ENCODE data around the gene ARL3. TPM values are rescaled to one million over a fixed set of nuclear protein-coding genes. Genes with fewer than 3 reads are reported as not detected.

ARL3 gene
- total RNA-seq, 4 donors from 2014 or later = 3.4 to 6.0 (median 3.8) TPM

GRCh38 chr10:102712843-102713538, 1.2 kb downstream of the ARL3 start:
- H3K36me3 ChIP-seq = no peaks in the 10 kb centered on the region
- peaks cover 11% of the 10 kb centered on the region for H3K4me1 ChIP-seq
- no peak for DNase-seq (ENCODE audit: low spot score in 2 of 2)
- 9% methylated on average over 8 of the region's 8 CpGs for WGBS
- peak overlapping the region; percentile 88 for H3K4me3 ChIP-seq
- peak overlapping the region; percentile 84 for H3K27ac ChIP-seq
- H3K27me3 ChIP-seq = no peaks in the 10 kb centered on the region
- no peaks in the 10 kb centered on the region for H3K9me3 ChIP-seq
- no peak for TF ChIP-seq POLR2A (IDR thresholded peaks at IDR 0.05)
- TF ChIP-seq POLR2AphosphoS5 (IDR thresholded peaks at IDR 0.05) = no peak
- TF ChIP-seq CTCF (IDR thresholded peaks at IDR 0.05) = no peak
- TF ChIP-seq EP300 (IDR thresholded peaks at IDR 0.05) = no peak

- Histone ChIP-seq H3K4me3 (no peak overlapping the region), H3K27ac (no peak overlapping the region), H3K27me3 (no peaks in the 10 kb centered on the region), H3K9me3 (no peaks in the 10 kb centered on the region), H3K36me3 (no peaks in the 10 kb centered on the region), H3K4me1 (peaks cover 16% of the 10 kb centered on the region)
- 75% methylated on average over 4 of the region's 4 CpGs for WGBS
- DNase-seq (ENCODE audit: low spot score in 2 of 2) = no peak
- TF ChIP-seq POLR2AphosphoS5 (IDR thresholded peaks at IDR 0.05) (no peak), POLR2A (IDR thresholded peaks at IDR 0.05) (no peak), EP300 (IDR thresholded peaks at IDR 0.05) (no peak), CTCF (IDR thresholded peaks at IDR 0.05) (no peak)
Observed at GRCh38 chr10:102712089-102712488, 2.1 kb downstream of the ARL3 start.

- H3K27ac ChIP-seq = no peak overlapping the region
- no peak for TF ChIP-seq POLR2AphosphoS5 (IDR thresholded peaks at IDR 0.05)
- TF ChIP-seq EP300 (IDR thresholded peaks at IDR 0.05) = no peak
- no peak for TF ChIP-seq CTCF (IDR thresholded peaks at IDR 0.05)
- TF ChIP-seq POLR2A (IDR thresholded peaks at IDR 0.05) = no peak
- H3K4me1 ChIP-seq = peaks cover 20% of the 10 kb centered on the region
- H3K36me3 ChIP-seq = no peaks in the 10 kb centered on the region
- H3K27me3 ChIP-seq = no peaks in the 10 kb centered on the region
- H3K4me3 ChIP-seq = no peak overlapping the region
- no peaks in the 10 kb centered on the region for H3K9me3 ChIP-seq
- WGBS = 69% methylated on average over 4 of the region's 4 CpGs
- DNase-seq (ENCODE audit: low spot score in 2 of 2) = no peak
Observed at GRCh38 chr10:102710609-102711008, 3.6 kb downstream of the ARL3 start.

- Histone ChIP-seq H3K27me3 (no peaks in the 10 kb centered on the region), H3K9me3 (no peaks in the 10 kb centered on the region), H3K36me3 (peaks cover 3% of the 10 kb centered on the region), H3K4me3 (no peak overlapping the region), H3K27ac (no peak overlapping the region), H3K4me1 (peaks cover 11% of the 10 kb centered on the region)
- 65% methylated on average over 2 of the region's 2 CpGs for WGBS
- DNase-seq (ENCODE audit: low spot score in 2 of 2) = no peak
- TF ChIP-seq POLR2AphosphoS5 (IDR thresholded peaks at IDR 0.05) (no peak), CTCF (IDR thresholded peaks at IDR 0.05) (no peak), EP300 (IDR thresholded peaks at IDR 0.05) (no peak), POLR2A (IDR thresholded peaks at IDR 0.05) (no peak)
Observed at GRCh38 chr10:102705531-102705930, 8.7 kb downstream of the ARL3 start.

GRCh38 chr10:102704915-102705314, 9.3 kb downstream of the ARL3 start:
- no peaks in the 10 kb centered on the region for H3K27me3 ChIP-seq
- peaks cover 3% of the 10 kb centered on the region for H3K36me3 ChIP-seq
- H3K4me3 ChIP-seq = no peak overlapping the region
- H3K9me3 ChIP-seq = no peaks in the 10 kb centered on the region
- TF ChIP-seq CTCF (IDR thresholded peaks at IDR 0.05) (no peak), EP300 (IDR thresholded peaks at IDR 0.05) (no peak), POLR2A (IDR thresholded peaks at IDR 0.05) (no peak), POLR2AphosphoS5 (IDR thresholded peaks at IDR 0.05) (no peak)
- 90% methylated on average over 6 of the region's 6 CpGs for WGBS
- DNase-seq (ENCODE audit: low spot score in 2 of 2) = no peak
- no peak overlapping the region for H3K27ac ChIP-seq
- peaks cover 11% of the 10 kb centered on the region for H3K4me1 ChIP-seq

Measured in suprapubic skin (tissue), 4 donors.